Activated gamma-delta T cell (primary cell): Measurements from ENCODE around the gene LAYN.
A peak's percentile ranks its signal among the peaks of the same experiment; 100 is the strongest.

Source experiments
- DNase-seq: peaks from one replicate; lab custom pipeline; 2025; lab: John Stamatoyannopoulos, UW

LAYN gene

GRCh38 chr11:111598148-111598547 lies 57.6 kb downstream of the LAYN start:
- no peak for DNase-seq

- DNase-seq = no peak
These were observed 58.0 kb downstream of the LAYN start for GRCh38 chr11:111598559-111598958.

- DNase-seq = no peak
These were observed 61.1 kb downstream of the LAYN start for GRCh38 chr11:111601636-111601978.

GRCh38 chr11:111601979-111602864 lies 61.7 kb downstream of the LAYN start, which contains the start of gene SIK2:
SIK2 (plus strand) TSS chr11:111602449; CDS start chr11:111602564, 115 bp downstream.
- peak; percentile 91 for DNase-seq

GRCh38 chr11:111602865-111603610 lies 62.5 kb downstream of the LAYN start:
- DNase-seq = no peak

GRCh38 chr11:111603611-111604130 lies 63.2 kb downstream of the LAYN start:
- DNase-seq = no peak

GRCh38 chr11:111604392-111605009 lies 64.0 kb downstream of the LAYN start:
- no peak for DNase-seq

GRCh38 chr11:111605681-111606080 lies 65.2 kb downstream of the LAYN start:
- DNase-seq = no peak

- DNase-seq = no peak
These were observed 66.5 kb downstream of the LAYN start for GRCh38 chr11:111606986-111607385.

GRCh38 chr11:111607751-111608150 lies 67.2 kb downstream of the LAYN start:
- DNase-seq = no peak
